Colonic mucosa (tissue), 4 donors: Measurements from ENCODE around the gene APOBEC3F. TPM values are rescaled to one million over a fixed set of nuclear protein-coding genes. Genes with fewer than 3 reads are reported as not detected.

Source experiments
- DNase-seq: peaks from one replicate; pipeline ENCODE4 v3.0.0-alpha.2; 2020
- H3K27ac ChIP-seq: fragments of 200-600 bp; one replicate; pipeline ENCODE4 v1.8.0; 2021
- H3K27me3 ChIP-seq: fragments of 200-600 bp; one replicate; pipeline ENCODE4 v1.8.0; 2021
- H3K36me3 ChIP-seq: fragments of 200-600 bp; one replicate; pipeline ENCODE4 v1.8.0; 2021
- H3K4me1 ChIP-seq: fragments of 200-600 bp; one replicate; pipeline ENCODE4 v1.8.0; 2021; ENCODE audit warnings: mild to moderate bottlenecking
- H3K4me3 ChIP-seq: fragments of 200-600 bp; one replicate; pipeline ENCODE4 v1.8.0; 2021
- H3K9ac ChIP-seq, 2 donors: one replicate each; pipeline ENCODE4 v1.7.0; 2013; ENCODE audit warnings: control low read depth in 2 of 2, low read depth in 2 of 2, low read length in 2 of 2
- H3K9me3 ChIP-seq: fragments of 200-600 bp; one replicate; pipeline ENCODE4 v1.8.0; 2021
- intact Hi-C: fragments of 100-400 bp; cut with DNase I; formaldehyde crosslinking; loops from one replicate; pipeline ENCODE4 v1.14.1; 2022
- total RNA-seq, 2 donors: library from RNA; stranded (reverse); fragmentation: NEBNext Ultra II Directional in 1 of 2; extraction: Animal tissue kit (Norgen Biotek cat#: 25700) in 1 of 2; gene quantifications; one replicate each; pipeline ENCODE4 v1.2.1, GENCODE V29; 2021
- TF ChIP-seq, protein P1 (sequence below): fragments of 200-600 bp; IDR thresholded peaks from one replicate; pipeline ENCODE4 v1.8.0; 2022; ENCODE audit warnings: antibody characterized with exemption, mild to moderate bottlenecking
- donor health status: healthy.
- donor health status: DM: no; HTN: no; CAD: no.
- donor health status: DM: no; HTN: no; CAD: no.

Gene APOBEC3F
- total RNA-seq, 2 donors from 2014 or later: 7.0 to 7.3 TPM

DNA sequence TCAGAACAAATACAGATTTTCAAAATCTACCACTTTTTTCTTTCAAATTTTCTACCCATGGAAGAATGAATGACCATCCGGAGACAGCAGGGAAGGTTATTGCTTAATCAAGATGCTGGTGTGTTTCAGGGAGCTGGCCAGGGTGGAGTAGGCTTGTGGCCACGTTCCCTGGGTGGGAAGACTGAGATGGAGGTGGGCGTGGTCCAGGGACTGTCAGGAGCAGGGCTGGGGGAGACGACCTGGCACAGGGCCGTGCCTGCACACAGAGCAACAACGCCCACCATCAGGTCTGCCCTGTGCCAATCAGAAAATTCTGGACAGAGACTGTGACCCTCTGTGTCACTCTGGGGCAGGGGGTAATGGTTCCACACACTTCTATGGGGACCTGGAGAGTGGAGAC is 49.3 kb downstream of the APOBEC3F start:
- no peak overlapping the region for H3K27ac ChIP-seq
- DNase-seq: no peak
- H3K27me3 ChIP-seq: no peaks in the 10 kb centered on the region
- TF ChIP-seq, protein P1, sequence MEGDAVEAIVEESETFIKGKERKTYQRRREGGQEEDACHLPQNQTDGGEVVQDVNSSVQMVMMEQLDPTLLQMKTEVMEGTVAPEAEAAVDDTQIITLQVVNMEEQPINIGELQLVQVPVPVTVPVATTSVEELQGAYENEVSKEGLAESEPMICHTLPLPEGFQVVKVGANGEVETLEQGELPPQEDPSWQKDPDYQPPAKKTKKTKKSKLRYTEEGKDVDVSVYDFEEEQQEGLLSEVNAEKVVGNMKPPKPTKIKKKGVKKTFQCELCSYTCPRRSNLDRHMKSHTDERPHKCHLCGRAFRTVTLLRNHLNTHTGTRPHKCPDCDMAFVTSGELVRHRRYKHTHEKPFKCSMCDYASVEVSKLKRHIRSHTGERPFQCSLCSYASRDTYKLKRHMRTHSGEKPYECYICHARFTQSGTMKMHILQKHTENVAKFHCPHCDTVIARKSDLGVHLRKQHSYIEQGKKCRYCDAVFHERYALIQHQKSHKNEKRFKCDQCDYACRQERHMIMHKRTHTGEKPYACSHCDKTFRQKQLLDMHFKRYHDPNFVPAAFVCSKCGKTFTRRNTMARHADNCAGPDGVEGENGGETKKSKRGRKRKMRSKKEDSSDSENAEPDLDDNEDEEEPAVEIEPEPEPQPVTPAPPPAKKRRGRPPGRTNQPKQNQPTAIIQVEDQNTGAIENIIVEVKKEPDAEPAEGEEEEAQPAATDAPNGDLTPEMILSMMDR: no peak
- intact Hi-C loops: no loop called here
- no peaks in the 10 kb centered on the region for H3K4me1 ChIP-seq
- H3K36me3 ChIP-seq: no peaks in the 10 kb centered on the region
- H3K9me3 ChIP-seq: no peaks in the 10 kb centered on the region
- H3K9ac ChIP-seq: no peak overlapping the region
- no peak overlapping the region for H3K4me3 ChIP-seq

DNA sequence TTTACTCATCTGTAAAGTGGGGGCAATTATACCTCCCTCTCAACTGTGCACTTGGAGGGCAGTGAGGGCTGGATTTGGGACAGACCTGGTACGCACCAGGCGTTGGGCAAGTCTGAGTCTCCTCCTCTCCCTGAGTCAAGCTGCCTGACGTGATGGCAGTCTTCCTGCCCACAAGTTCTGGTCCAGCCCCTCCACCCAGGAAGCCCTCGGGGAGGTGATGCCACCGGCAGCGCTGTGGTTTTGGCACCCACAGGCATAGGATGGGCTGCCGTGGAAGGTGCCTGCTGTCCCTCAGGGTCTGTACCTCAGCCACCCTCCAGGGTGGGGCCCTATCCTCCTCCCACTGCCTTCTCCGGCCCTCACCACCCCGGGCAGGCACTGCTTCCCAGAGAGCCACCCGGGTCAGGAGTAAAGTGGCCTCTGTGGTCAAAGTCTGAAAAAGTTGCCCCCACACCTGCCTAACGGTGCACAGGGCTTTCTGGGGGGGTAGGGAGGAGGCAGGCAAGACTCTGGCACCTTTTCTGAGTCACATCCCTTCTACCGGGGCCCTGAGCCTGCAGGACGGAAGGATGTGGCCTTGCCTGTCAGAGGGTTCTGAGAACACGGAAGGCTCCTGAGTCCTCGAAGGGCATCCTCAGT is 49.9 kb downstream of the APOBEC3F start:
- no peak overlapping the region for H3K27ac ChIP-seq
- TF ChIP-seq, protein P1: no peak
- no peak for DNase-seq
- no peaks in the 10 kb centered on the region for H3K27me3 ChIP-seq
- H3K36me3 ChIP-seq: no peaks in the 10 kb centered on the region
- intact Hi-C loops: no loop called here
- no peaks in the 10 kb centered on the region for H3K4me1 ChIP-seq
- no peak overlapping the region for H3K4me3 ChIP-seq
- no peak overlapping the region for H3K9ac ChIP-seq
- no peaks in the 10 kb centered on the region for H3K9me3 ChIP-seq

DNA sequence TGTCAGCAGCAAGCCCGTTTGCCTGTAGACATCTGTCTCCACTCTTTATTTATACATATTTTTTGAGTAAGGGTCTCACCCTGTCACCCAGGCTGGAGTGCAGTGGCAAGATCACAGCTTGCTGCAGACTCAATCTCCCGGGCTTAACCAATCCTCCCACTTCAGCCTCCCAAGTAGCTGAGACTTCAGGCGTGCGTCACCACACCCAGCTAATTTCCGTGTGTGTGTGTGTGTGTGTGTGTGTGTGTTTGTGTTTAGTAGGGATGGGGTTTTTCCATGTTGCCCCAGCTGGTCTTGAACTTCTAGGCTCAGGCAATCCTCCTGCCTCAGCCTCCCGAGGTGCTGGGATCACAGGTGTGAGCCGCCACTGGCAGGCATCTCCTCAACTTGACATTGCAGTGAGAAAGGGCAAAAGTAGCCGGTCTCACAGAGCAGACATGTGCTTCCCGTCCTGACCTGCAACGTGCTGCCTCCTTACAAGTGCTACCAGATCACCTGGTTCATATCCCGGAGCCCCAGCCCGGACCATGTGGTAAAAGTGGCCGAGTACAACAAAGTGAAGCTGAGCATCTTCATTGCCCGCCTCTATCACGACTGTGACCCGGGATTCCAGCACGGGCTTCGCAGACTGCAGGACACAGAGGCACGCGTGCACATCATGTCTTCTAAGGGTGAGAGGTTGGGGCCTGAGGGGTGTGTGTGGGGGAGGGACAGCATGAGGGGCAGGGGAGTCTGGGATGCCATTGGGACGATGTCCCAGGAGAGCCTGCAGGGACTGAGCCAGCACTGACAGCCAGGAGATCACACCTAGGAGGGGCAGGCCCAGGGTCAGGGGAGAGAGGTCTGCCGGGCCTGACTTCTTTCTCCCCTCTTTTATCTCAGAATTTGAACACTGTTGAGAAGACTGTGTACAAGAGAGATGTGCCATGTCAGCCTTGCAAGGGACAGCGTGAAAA is 50.7 kb downstream of the APOBEC3F start:
- TF ChIP-seq, protein P1: no peak
- intact Hi-C loops: no loop called here
- no peak for DNase-seq
- Histone ChIP-seq H3K9ac (no peak overlapping the region), H3K27me3 (no peaks in the 10 kb centered on the region), H3K4me1 (no peaks in the 10 kb centered on the region), H3K27ac (no peak overlapping the region), H3K4me3 (no peak overlapping the region), H3K9me3 (no peaks in the 10 kb centered on the region), H3K36me3 (no peaks in the 10 kb centered on the region)

DNA sequence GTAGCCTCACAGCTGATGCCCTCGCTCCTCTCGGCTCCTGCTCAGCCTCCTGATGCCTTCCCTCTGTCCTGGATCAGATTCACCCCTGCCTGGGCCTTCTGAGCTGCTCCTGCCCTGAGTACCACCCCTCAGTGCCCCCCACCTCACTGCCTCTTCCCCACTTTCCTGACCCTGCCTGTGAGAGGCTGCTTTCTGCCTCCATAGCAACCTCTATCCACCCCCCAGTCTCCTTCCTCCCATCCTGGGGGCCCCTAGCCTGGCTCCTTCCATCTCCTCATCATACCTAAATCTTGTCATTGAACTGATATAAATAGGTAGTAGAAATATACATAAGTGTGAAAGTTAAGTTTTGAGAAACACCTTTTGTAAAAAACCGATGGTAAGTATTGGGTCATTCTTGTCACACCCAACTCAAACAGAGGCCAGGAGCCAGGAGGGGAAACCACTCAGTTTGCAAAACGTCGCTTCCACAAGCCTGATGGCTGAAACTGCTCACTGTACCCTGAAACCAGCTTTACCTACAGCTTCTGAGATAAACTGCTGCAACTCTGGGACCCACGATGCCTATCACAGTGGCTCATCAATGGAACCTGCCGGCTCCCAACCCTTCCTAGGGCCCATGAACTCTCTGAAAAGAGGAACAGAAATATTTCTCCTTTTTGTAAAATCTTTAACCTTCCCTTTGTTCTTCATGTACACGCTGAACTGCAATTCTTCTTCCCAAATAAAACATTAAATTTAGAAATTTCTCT is 51.6 kb downstream of the APOBEC3F start:
- H3K9me3 ChIP-seq: no peaks in the 10 kb centered on the region
- no peak overlapping the region for H3K27ac ChIP-seq
- no peaks in the 10 kb centered on the region for H3K36me3 ChIP-seq
- H3K4me3 ChIP-seq: no peak overlapping the region
- intact Hi-C loops: no loop called here
- DNase-seq: no peak
- TF ChIP-seq, protein P1: no peak
- H3K27me3 ChIP-seq: no peaks in the 10 kb centered on the region
- no peaks in the 10 kb centered on the region for H3K4me1 ChIP-seq
- H3K9ac ChIP-seq: no peak overlapping the region

DNA sequence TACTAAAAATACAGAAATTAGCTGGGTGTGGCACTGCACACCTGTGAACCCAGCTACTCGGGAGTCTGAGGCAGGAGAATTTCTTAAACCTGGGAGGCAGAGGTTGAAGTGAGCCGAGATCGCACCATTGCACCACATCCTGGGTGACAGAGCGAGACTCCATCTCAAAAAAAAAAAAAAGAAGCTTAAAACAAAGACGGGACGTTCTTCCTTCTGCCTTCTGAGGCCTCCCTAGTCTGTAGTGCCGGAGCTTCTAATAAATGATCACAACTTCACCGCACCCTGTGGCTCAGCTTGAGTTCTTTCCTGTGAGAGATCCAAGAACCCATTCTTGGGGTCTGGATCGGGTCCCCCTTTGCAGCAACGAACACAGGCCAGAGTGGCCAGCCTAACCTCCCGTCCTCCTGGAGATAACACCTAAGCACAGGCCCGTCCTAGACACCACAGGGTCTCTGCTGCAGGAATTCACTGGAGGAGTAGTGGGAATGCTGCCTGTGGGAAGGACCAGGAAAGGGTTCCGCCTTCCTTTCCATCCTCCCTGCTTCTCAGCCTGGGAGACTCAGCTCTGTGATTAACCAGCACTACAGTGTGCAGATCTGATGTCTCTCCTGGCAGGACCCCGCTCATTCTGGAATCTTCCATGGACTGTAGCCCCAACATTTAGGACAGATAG is 54.2 kb downstream of the APOBEC3F start:
- no peaks in the 10 kb centered on the region for H3K36me3 ChIP-seq
- no peak overlapping the region for H3K4me3 ChIP-seq
- TF ChIP-seq, protein P1: no peak
- DNase-seq: no peak
- intact Hi-C loops: no loop called here
- H3K27me3 ChIP-seq: no peaks in the 10 kb centered on the region
- H3K4me1 ChIP-seq: no peaks in the 10 kb centered on the region
- no peak overlapping the region for H3K9ac ChIP-seq
- H3K27ac ChIP-seq: no peak overlapping the region
- H3K9me3 ChIP-seq: no peaks in the 10 kb centered on the region
